ENCODE results near the gene MTFR1L.

The MTFR1L gene

DNA sequence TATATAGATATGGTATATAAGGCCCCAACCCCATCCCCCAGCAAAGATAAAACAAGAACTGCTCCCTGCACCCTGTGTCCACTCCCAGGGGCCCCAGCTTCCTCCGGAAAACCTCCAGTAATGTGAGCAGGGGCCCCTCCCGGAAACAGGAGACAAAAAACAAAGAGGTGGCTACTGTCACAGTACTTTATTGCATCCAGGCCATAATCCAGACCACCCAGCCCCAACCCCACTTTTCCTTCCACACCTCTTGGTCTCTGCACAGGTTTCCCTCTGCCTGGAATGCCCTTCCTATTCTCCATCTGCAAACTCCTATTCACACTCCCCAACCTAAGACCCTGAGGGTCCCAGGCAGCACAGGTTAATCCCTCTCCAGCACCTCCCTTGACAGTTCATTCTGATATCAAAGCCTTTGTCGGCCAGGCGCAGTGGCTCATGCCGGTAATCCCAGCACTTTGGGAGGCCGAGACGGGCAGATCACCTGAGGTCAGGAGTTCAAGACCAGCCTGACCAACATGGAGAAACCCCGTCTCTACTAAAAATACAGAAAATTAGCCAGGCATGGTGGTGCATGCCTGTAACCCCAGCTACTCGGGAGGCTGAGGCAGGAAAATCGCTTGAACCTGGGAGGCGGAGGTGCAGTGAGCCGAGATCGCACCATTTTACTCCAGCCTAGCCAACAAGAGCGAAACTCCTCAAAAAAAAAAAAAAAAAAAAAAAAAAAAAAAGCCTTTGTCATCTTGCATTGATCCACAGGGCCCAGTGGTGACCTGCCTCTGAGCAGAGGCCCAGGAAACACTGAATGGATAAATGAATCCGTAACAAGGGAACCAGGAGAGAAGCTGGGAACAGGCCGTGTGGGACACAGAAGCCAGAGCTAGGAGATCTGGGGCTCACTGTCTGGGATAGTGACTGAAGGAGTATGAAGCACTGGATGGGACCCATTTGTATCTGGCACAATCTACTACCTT is 41.8 kb downstream of the MTFR1L start:
- DNase-seq (ENCODE audit: low read depth in 2 of 2): no peak

GRCh38 chr1:25862785-25863485 is 43.2 kb downstream of the MTFR1L start:
- DNase-seq (ENCODE audit: low read depth in 2 of 2): no peak

DNA sequence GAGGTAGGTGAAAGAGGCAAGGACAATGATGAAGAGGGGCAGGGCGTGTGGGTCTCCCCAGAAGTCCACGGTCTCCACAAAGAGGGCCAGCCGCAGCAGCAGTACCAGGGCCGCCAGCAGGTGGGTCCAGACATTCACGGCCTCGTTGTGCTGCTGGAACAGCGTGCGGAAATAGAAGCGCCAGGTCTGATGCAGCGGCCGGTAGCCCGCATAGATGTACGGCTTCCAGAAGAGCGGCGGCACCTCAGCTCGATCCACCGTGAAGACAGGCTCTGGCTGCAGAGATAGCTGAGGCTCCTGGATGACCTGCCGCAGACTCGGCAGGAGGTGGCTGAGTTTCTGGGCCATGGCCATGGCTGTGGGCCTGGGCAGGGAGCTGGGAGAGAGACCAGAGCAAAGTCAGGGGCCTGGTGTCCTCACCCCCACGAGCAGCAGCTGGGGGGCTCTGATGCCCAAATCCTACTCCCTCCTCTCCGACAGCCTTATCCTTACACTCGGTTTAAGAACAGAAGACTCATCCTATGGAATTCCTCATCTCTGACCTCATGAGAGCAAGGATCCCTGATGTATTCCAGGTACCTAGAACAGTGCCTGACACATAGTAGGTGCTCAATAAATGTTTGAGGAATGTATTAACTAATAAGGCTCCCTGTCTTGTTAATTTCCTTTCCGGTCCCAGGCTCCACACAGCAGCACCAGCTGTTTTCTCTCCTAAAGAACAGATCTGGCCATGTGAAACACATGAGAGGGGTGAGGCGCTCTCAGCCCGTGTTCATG is 43.9 kb downstream of the MTFR1L start:
- DNase-seq (ENCODE audit: low read depth in 2 of 2): no peak

DNA sequence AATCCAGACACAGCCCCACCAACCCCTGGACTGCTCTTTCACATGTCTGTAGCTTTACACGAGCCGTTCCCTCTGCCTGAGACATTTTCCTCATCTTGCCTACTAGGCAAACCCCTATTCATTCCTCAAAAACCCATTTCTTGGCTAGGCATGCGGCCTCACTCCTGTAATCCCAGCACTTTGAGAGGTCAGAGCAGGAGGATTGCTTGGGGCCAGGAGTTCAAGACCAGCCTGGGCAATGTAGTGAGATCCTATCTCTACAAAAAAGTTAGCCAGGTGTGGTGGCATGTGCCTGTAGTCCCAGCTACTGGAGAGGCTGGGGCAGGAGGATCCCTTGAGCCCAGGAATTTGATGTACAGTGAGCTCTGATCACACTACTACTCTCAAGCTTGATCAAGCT is 44.7 kb downstream of the MTFR1L start:
- DNase-seq (ENCODE audit: low read depth in 2 of 2): no peak

DNA sequence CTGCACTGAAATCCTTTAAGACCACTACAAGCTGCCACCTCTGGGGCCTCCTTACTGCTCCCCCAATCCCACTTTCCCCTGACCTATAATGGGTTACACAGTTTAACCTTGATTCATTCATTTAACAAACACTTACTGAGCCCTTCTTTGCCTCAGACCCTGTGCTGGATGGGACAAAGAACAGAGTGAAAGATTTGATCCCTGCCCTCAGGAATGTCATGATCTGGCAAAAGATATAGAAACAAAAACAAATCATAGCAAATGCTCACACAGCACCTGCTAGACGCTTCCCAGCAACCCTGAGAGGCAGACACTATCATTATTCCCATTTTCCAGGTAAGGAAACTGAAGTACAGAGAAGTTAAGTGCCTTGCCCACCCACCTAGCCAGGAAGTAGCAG is 46.5 kb downstream of the MTFR1L start:
- no peak for DNase-seq (ENCODE audit: low read depth in 2 of 2)

GRCh38 chr1:25867210-25867991 is 47.6 kb downstream of the MTFR1L start:
- DNase-seq (ENCODE audit: low read depth in 2 of 2): no peak

GRCh38 chr1:25869909-25870606 is 50.3 kb downstream of the MTFR1L start:
- no peak for DNase-seq (ENCODE audit: low read depth in 2 of 2)

DNA sequence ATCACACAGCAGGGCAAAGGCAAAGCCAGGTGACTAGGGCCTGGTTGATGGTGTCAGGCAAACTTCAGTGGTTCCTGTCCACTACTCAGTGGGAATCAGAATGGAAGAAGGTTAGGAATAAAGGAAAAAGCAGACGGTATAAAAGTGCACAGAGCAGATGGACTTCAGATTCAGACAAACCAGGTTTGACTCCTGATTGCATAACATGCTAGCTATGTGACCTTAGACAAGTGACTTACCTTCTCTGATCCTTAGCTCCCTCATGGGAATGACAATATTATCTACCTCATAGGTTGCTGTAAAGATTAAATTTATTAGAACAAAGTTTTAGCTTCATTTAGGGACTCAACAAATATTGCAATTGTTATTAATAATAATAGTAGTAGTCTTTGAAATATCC is 50.9 kb downstream of the MTFR1L start:
- no peak for DNase-seq (ENCODE audit: low read depth in 2 of 2)

- DNase-seq (ENCODE audit: low read depth in 2 of 2): no peak
These were observed 51.4 kb downstream of the MTFR1L start for GRCh38 chr1:25871086-25871703.

GRCh38 chr1:25871704-25872494 is 52.1 kb downstream of the MTFR1L start:
- DNase-seq (ENCODE audit: low read depth in 2 of 2): no peak

DNA sequence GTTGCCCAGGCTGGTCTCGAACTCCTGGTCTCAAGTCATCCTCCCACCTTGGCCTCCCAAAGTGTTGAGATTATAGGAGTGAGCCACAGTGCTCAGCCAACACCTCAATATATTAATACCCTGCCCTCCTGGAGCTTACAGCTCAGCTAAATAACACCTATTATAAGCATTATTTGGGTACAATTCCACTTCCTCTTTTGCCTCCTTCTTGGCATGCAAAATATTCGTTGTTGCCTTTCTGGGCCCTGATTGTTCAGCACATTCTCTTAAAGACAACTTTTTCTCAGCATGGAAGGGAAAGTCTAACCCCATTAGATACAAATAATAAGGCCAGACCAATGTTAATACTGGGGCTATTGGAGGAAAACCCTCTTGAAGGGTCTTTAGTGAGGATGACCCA is 53.0 kb downstream of the MTFR1L start:
- DNase-seq (ENCODE audit: low read depth in 2 of 2): no peak

DNA sequence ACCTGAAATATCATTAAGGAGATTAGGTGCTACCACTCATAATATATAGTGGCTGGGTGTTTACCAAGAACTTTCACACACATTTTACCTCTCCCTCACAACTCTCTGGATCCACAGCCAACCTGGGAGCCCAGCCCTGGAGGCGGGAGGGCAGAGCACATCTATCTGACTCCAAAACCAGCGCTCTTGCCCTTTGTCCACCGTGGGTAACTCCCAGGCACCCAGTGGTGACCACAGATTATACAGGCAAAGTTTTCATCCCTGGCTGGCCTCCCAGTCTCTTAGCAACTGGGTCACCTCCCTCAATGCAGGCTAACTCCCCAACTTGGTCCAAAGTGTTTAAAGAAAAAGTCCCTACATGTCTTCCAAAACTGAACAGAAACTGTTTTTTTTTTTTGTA is 53.4 kb downstream of the MTFR1L start:
- DNase-seq (ENCODE audit: low read depth in 2 of 2): no peak

DNA sequence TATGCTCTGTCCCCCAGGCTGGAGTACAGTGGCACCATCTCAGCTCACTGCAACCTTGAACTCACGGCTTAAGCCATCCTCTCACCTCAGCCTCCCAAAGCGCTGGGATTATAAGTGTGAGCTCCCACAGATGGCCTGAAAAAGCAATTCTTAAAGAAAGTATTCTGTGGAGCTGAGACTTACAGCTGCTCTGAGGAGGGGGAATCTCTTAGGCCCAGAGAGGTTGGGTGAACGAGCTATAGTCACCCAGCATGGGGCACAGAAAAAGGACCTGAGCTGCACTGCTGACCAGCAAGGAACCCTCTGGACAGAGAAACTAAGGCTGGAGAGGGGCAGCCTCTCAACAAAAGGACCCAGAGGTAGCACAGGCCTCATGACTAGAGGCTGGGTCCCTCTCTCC is 54.5 kb downstream of the MTFR1L start:
- DNase-seq (ENCODE audit: low read depth in 2 of 2): no peak

DNA sequence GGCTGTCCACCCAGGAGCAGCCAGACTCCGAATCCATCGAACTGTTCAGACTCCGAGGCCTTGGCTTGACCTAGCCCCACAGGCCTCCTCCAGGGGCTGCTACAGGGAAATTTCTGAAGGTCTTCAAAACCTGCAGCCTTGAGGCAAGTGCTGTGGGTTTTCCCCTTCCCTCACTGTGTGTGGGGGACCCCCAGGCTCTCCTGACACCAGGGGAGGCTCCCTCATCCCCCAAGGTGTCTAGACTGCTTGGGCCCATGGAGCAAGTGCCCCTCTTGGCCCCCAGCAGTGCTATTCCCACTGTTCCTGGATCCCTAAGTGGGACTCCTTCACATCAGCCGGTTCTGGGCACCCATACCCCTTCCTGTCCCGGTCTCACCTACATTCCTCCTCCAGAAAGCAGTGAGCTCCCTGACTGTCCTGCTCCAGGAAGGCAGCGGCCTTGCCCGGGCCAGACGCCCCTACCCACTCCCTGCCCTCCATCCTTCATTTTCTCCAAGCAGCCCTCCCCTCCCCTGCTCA is 54.9 kb downstream of the MTFR1L start:
- no peak for DNase-seq (ENCODE audit: low read depth in 2 of 2)

- peak; percentile 37 to 52 for DNase-seq (ENCODE audit: low read depth in 2 of 2)
These were observed 55.6 kb downstream of the MTFR1L start, which contains the start of gene PAQR7 for GRCh38 chr1:25875154-25875855. Gene PAQR7 (minus strand): TSS chr1:25875708. CDS start chr1:25863839, 11,869 bp downstream.

- peak; percentile 10 to 32 for DNase-seq (ENCODE audit: low read depth in 2 of 2)
These were observed 56.3 kb downstream of the MTFR1L start for GRCh38 chr1:25875856-25876692.

DNA sequence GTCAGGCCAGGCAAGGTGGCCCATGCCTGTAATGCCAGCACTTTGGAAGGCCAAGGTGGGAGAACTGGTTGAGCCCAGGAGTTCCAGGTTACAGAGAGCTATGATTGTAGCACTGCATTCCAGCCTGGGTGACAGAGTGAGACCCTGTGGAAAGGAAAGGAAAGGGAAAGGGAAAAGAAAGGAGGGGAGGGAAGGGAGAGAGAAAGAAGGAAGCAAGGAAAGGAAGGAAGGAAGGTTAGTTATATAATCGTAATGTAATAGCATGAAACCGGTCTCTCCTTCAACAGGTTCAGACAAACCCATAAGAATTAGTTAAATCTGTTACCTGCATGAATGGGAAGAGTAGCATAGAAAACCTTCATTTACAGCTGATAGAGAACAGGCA is 56.9 kb downstream of the MTFR1L start:
- DNase-seq (ENCODE audit: low read depth in 2 of 2): no peak

GRCh38 chr1:25877155-25877554 is 57.4 kb downstream of the MTFR1L start:
- no peak for DNase-seq (ENCODE audit: low read depth in 2 of 2)
